B cell (primary cell): ENCODE measurements around the gene HSFX4.
"Not testable (repeated sequence)": the region's sequence is repeated elsewhere in the genome, so short reads cannot be mapped to it uniquely, and the experiment has no call there.

ENCODE experiments used
- CTCF ChIP-seq: fragments of 200-600 bp; IDR thresholded peaks from one replicate; pipeline ENCODE4 v1.8.0; 2022; ENCODE audit warnings: antibody characterized with exemption, mild to moderate bottlenecking
- EZH2 ChIP-seq: IDR thresholded peaks from 2 replicates; pipeline ENCODE4 v1.6.1; 2012; ENCODE audit warnings: borderline replicate concordance, low read depth, mild to moderate bottlenecking, moderate library complexity, low read length; ENCODE audit not compliant: insufficient read depth, poor library complexity, severe bottlenecking

GRCh38 chrX:149923836-149924235, 5.5 kb upstream of the HSFX4 start:
- not testable (repeated sequence) for TF ChIP-seq CTCF, EZH2
